ENCODE measurements around the gene CISH.

CISH gene

GRCh38 chr3:50653937-50654595 is 42.5 kb upstream of the CISH start:
- H3K23ac ChIP-seq (ENCODE audit: low read length in 2 of 2) = no peak overlapping the region
- H3K9me3 ChIP-seq (ENCODE audit: control insufficient read depth, low read length) = no peaks in the 10 kb centered on the region
- H2BK12ac ChIP-seq (ENCODE audit: low read length in 2 of 2) = no peak overlapping the region
- H2BK5ac ChIP-seq (ENCODE audit: low read depth, low read length, poor library complexity, severe bottlenecking) = no peak overlapping the region
- no peak for DNase-seq
- H3K4me1 ChIP-seq (ENCODE audit: control insufficient read depth, insufficient read depth, low read depth, low read length) = peaks cover 3% of the 10 kb centered on the region
- no peaks in the 10 kb centered on the region for H3K79me1 ChIP-seq (replicated peaks; ENCODE audit: low read length, poor library complexity, severe bottlenecking)
- H3K4me3 ChIP-seq (ENCODE audit: insufficient read depth in 1 of 2, low read depth in 1 of 2, low read length in 2 of 2) = no peak overlapping the region
- H3K4me2 ChIP-seq (ENCODE audit: low read length, poor library complexity, severe bottlenecking) = no peak overlapping the region
- no peak overlapping the region for H3K14ac ChIP-seq (ENCODE audit: low read length in 2 of 2)
- H4K91ac ChIP-seq (ENCODE audit: low read length) = no peak overlapping the region
- no peak overlapping the region for H2BK120ac ChIP-seq (ENCODE audit: low read depth, low read length)
- H3K27ac ChIP-seq (ENCODE audit: low read length, poor library complexity, severe bottlenecking) = no peak overlapping the region
- H3K18ac ChIP-seq (ENCODE audit: low read depth in 1 of 2, low read length in 2 of 2) = no peak overlapping the region
- 67% methylated on average over 2 of the region's 3 CpGs for WGBS
- H3K9ac ChIP-seq (ENCODE audit: low read length) = no peak overlapping the region
- H3K4ac ChIP-seq (ENCODE audit: low read depth in 1 of 2, low read length in 2 of 2) = no peak overlapping the region
- H3K27me3 ChIP-seq (ENCODE audit: control insufficient read depth in 1 of 2, insufficient read depth in 1 of 2, low read length in 2 of 2) = peaks cover 0 to 30% of the 10 kb centered on the region in 2 experiments
- no peak overlapping the region for H2AK5ac ChIP-seq (ENCODE audit: low read length, severe bottlenecking)
- no peak overlapping the region for H2AFZ ChIP-seq (ENCODE audit: low read depth, low read length)
- no peak overlapping the region for H4K8ac ChIP-seq (ENCODE audit: low read length)
- H2BK15ac ChIP-seq (ENCODE audit: low read depth, poor library complexity, severe bottlenecking) = no peak overlapping the region
- H3K36me3 ChIP-seq (ENCODE audit: control insufficient read depth in 1 of 2, insufficient read depth in 2 of 2, low read depth in 1 of 2, low read length in 2 of 2) = peaks cover 6 to 15% of the 10 kb centered on the region in 2 experiments

DNA sequence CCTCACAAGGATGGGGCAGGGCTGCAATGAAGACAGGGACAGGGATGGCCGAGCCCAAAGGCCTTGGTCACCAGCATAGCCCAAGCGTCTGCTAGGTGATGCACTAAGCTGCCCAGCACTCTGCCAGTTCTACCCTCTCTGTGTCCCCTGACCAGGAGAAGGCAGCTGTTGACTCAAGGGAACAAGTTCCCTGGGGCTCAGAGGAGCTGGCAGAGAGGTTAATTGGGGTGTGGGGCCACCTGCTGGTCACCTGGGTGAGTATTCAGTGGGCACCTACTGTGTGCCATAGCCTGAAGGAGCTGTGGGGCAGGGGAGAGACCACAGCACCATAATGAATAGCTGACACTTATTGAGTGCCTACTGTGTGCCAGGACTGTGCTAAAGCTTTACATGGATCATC is 41.1 kb upstream of the CISH start:
- Histone ChIP-seq H2BK12ac (ENCODE audit: low read length in 2 of 2) (no peak overlapping the region), H2BK15ac (ENCODE audit: low read depth, poor library complexity, severe bottlenecking) (no peak overlapping the region), H3K27me3 (ENCODE audit: control insufficient read depth in 1 of 2, insufficient read depth in 1 of 2, low read length in 2 of 2) (peaks cover 0 to 26% of the 10 kb centered on the region in 2 experiments), H3K36me3 (ENCODE audit: control insufficient read depth in 1 of 2, insufficient read depth in 2 of 2, low read depth in 1 of 2, low read length in 2 of 2) (peaks cover 14 to 28% of the 10 kb centered on the region in 2 experiments), H3K4me3 (ENCODE audit: insufficient read depth in 1 of 2, low read depth in 1 of 2, low read length in 2 of 2) (no peak overlapping the region), H3K9me3 (ENCODE audit: control insufficient read depth, low read length) (no peaks in the 10 kb centered on the region), H3K27ac (ENCODE audit: low read length, poor library complexity, severe bottlenecking) (no peak overlapping the region), H3K9ac (ENCODE audit: low read length) (no peak overlapping the region), H3K79me1 (replicated peaks; ENCODE audit: low read length, poor library complexity, severe bottlenecking) (no peaks in the 10 kb centered on the region), H4K8ac (ENCODE audit: low read length) (no peak overlapping the region), H4K91ac (ENCODE audit: low read length) (no peak overlapping the region), H3K14ac (ENCODE audit: low read length in 2 of 2) (no peak overlapping the region), H2BK5ac (ENCODE audit: low read depth, low read length, poor library complexity, severe bottlenecking) (no peak overlapping the region), H3K18ac (ENCODE audit: low read depth in 1 of 2, low read length in 2 of 2) (no peak overlapping the region), H2AK5ac (ENCODE audit: low read length, severe bottlenecking) (no peak overlapping the region), H3K4me1 (ENCODE audit: control insufficient read depth, insufficient read depth, low read depth, low read length) (peaks cover 3% of the 10 kb centered on the region), H3K23ac (ENCODE audit: low read length in 2 of 2) (no peak overlapping the region), H3K4ac (ENCODE audit: low read depth in 1 of 2, low read length in 2 of 2) (no peak overlapping the region), H3K4me2 (ENCODE audit: low read length, poor library complexity, severe bottlenecking) (no peak overlapping the region), H2BK120ac (ENCODE audit: low read depth, low read length) (no peak overlapping the region), H2AFZ (ENCODE audit: low read depth, low read length) (no peak overlapping the region)
- WGBS = 61% methylated on average over 2 of the region's 2 CpGs
- DNase-seq = no peak

GRCh38 chr3:50651920-50652529 is 40.5 kb upstream of the CISH start:
- Histone ChIP-seq H2BK15ac (ENCODE audit: low read depth, poor library complexity, severe bottlenecking) (no peak overlapping the region), H4K8ac (ENCODE audit: low read length) (no peak overlapping the region), H3K27me3 (ENCODE audit: control insufficient read depth in 1 of 2, insufficient read depth in 1 of 2, low read length in 2 of 2) (peaks cover 0 to 24% of the 10 kb centered on the region in 2 experiments), H3K14ac (ENCODE audit: low read length in 2 of 2) (no peak overlapping the region), H2BK120ac (ENCODE audit: low read depth, low read length) (no peak overlapping the region), H2AFZ (ENCODE audit: low read depth, low read length) (no peak overlapping the region), H2BK5ac (ENCODE audit: low read depth, low read length, poor library complexity, severe bottlenecking) (no peak overlapping the region), H3K23ac (ENCODE audit: low read length in 2 of 2) (no peak overlapping the region), H3K27ac (ENCODE audit: low read length, poor library complexity, severe bottlenecking) (no peak overlapping the region), H3K4me1 (ENCODE audit: control insufficient read depth, insufficient read depth, low read depth, low read length) (peaks cover 3% of the 10 kb centered on the region), H3K9ac (ENCODE audit: low read length) (no peak overlapping the region), H3K36me3 (ENCODE audit: control insufficient read depth in 1 of 2, insufficient read depth in 2 of 2, low read depth in 1 of 2, low read length in 2 of 2) (peaks cover 21 to 35% of the 10 kb centered on the region in 2 experiments), H3K4ac (ENCODE audit: low read depth in 1 of 2, low read length in 2 of 2) (no peak overlapping the region), H2AK5ac (ENCODE audit: low read length, severe bottlenecking) (no peak overlapping the region), H4K91ac (ENCODE audit: low read length) (no peak overlapping the region), H3K4me2 (ENCODE audit: low read length, poor library complexity, severe bottlenecking) (no peak overlapping the region), H2BK12ac (ENCODE audit: low read length in 2 of 2) (no peak overlapping the region), H3K18ac (ENCODE audit: low read depth in 1 of 2, low read length in 2 of 2) (no peak overlapping the region), H3K79me1 (replicated peaks; ENCODE audit: low read length, poor library complexity, severe bottlenecking) (no peaks in the 10 kb centered on the region), H3K4me3 (ENCODE audit: insufficient read depth in 1 of 2, low read depth in 1 of 2, low read length in 2 of 2) (no peak overlapping the region), H3K9me3 (ENCODE audit: control insufficient read depth, low read length) (no peaks in the 10 kb centered on the region)
- DNase-seq = no peak
- 46% methylated on average over 7 of the region's 7 CpGs for WGBS

DNA sequence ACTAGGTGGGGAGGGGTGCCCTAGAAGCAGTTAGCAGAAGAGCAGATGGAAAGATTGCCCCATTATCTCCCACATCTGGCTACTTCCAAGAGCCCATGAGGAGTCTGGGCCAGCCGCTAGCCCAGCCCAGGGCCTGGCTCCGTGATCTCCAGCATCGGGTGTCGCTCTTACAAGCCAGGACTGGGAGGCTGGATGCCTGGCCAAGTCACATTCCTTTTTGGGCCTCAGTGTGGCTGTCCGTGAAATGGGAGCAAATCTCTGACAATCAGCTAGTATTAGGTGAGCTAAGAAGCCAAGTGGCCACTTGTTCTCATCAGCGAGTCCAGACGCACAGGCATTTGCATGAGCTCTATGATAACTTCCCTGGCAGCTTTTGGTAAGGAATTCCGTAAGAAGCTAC is 39.9 kb upstream of the CISH start:
- peaks cover 0 to 18% of the 10 kb centered on the region in 2 experiments for H3K27me3 ChIP-seq (ENCODE audit: control insufficient read depth in 1 of 2, insufficient read depth in 1 of 2, low read length in 2 of 2)
- H3K4me2 ChIP-seq (ENCODE audit: low read length, poor library complexity, severe bottlenecking) = no peak overlapping the region
- H3K36me3 ChIP-seq (ENCODE audit: control insufficient read depth in 1 of 2, insufficient read depth in 2 of 2, low read depth in 1 of 2, low read length in 2 of 2) = peaks cover 27 to 40% of the 10 kb centered on the region in 2 experiments
- H3K4ac ChIP-seq (ENCODE audit: low read depth in 1 of 2, low read length in 2 of 2) = no peak overlapping the region
- peaks cover 3% of the 10 kb centered on the region for H3K4me1 ChIP-seq (ENCODE audit: control insufficient read depth, insufficient read depth, low read depth, low read length)
- 87% methylated on average over 8 of the region's 8 CpGs for WGBS
- no peaks in the 10 kb centered on the region for H3K79me1 ChIP-seq (replicated peaks; ENCODE audit: low read length, poor library complexity, severe bottlenecking)
- H2BK12ac ChIP-seq (ENCODE audit: low read length in 2 of 2) = no peak overlapping the region
- H3K4me3 ChIP-seq (ENCODE audit: insufficient read depth in 1 of 2, low read depth in 1 of 2, low read length in 2 of 2) = no peak overlapping the region
- H2AFZ ChIP-seq (ENCODE audit: low read depth, low read length) = no peak overlapping the region
- H2AK5ac ChIP-seq (ENCODE audit: low read length, severe bottlenecking) = no peak overlapping the region
- H2BK120ac ChIP-seq (ENCODE audit: low read depth, low read length) = no peak overlapping the region
- H3K9me3 ChIP-seq (ENCODE audit: control insufficient read depth, low read length) = no peaks in the 10 kb centered on the region
- no peak overlapping the region for H3K14ac ChIP-seq (ENCODE audit: low read length in 2 of 2)
- no peak overlapping the region for H3K27ac ChIP-seq (ENCODE audit: low read length, poor library complexity, severe bottlenecking)
- no peak overlapping the region for H4K91ac ChIP-seq (ENCODE audit: low read length)
- H2BK15ac ChIP-seq (ENCODE audit: low read depth, poor library complexity, severe bottlenecking) = no peak overlapping the region
- no peak overlapping the region for H2BK5ac ChIP-seq (ENCODE audit: low read depth, low read length, poor library complexity, severe bottlenecking)
- H3K23ac ChIP-seq (ENCODE audit: low read length in 2 of 2) = no peak overlapping the region
- H3K9ac ChIP-seq (ENCODE audit: low read length) = no peak overlapping the region
- DNase-seq = no peak
- H3K18ac ChIP-seq (ENCODE audit: low read depth in 1 of 2, low read length in 2 of 2) = no peak overlapping the region
- H4K8ac ChIP-seq (ENCODE audit: low read length) = no peak overlapping the region

All from mesenchymal stem cell (in vitro differentiated cells and primary cell).